K562 (cell line): ENCODE measurements around the gene TTN.

Experiments
- CTBP1 ChIP-seq: fragments of 450-650 bp; IDR thresholded peaks from 2 replicates; pipeline ENCODE4 v1.6.1; 2016; ENCODE audit warnings: borderline replicate concordance
- EZH2 ChIP-seq: IDR thresholded peaks from 2 replicates; pipeline ENCODE4 v1.6.1; 2012; ENCODE audit warnings: low read depth, mild to moderate bottlenecking, inconsistent platforms, low read length, borderline replicate concordance
- GTF2E2 ChIP-seq: fragments of 200-800 bp; sonication (Bioruptor generic); IDR thresholded peaks from 2 replicates; pipeline ENCODE4 v1.6.1; 2016; ENCODE audit warnings: missing genetic modification characterization, missing compliant biosample characterization
- HDGF ChIP-seq: fragments of 450-650 bp; IDR thresholded peaks from 2 replicates; pipeline ENCODE4 v1.6.1; 2016
- POLR2AphosphoS5 ChIP-seq: IDR thresholded peaks from 2 replicates; pipeline ENCODE4 v1.6.1; 2011; ENCODE audit warnings: mild to moderate bottlenecking, low read depth, low read length, moderate library complexity; ENCODE audit not compliant: control insufficient read depth, insufficient read depth
- SPI1 ChIP-seq: IDR thresholded peaks from 2 replicates; pipeline ENCODE4 v1.6.1; 2011; ENCODE audit warnings: low read depth, low read length, control low read depth, borderline replicate concordance
- TAF1 ChIP-seq: IDR thresholded peaks from 2 replicates; pipeline ENCODE4 v1.6.1; 2011; ENCODE audit warnings: mild to moderate bottlenecking, low read length, moderate library complexity; ENCODE audit not compliant: insufficient read depth, control insufficient read depth, severe bottlenecking; ENCODE audit errors: extremely low read depth
- TBP ChIP-seq: optimal IDR thresholded peaks from 2 replicates; pipeline ENCODE3; 2011; ENCODE audit warnings: low read depth, low read length, improper control_type of control experiment
- TCF7L2 ChIP-seq: fragments of 150-350 bp; IDR thresholded peaks from 2 replicates; pipeline ENCODE4 v1.6.1; 2016; ENCODE audit warnings: low read depth, mild to moderate bottlenecking, low read length, moderate library complexity
- ZNF121 ChIP-seq: sonication (generic); formaldehyde crosslinking; conservative IDR thresholded peaks from 2 replicates; pipeline ENCODE4 v1.8.0; 2022; ENCODE audit warnings: missing genetic modification reagents
- ZNF384 ChIP-seq: IDR thresholded peaks from 2 replicates; pipeline ENCODE4 v1.6.1; 2012; ENCODE audit warnings: low read depth, low read length, improper control_type of control experiment

GRCh38 chr2:178830451-178830850 is 23.2 kb upstream of the TTN start:
- TF ChIP-seq SPI1 (no peak), TBP (no peak), HDGF (no peak), POLR2AphosphoS5 (no peak), EZH2 (no peak), ZNF384 (no peak), GTF2E2 (tag) (no peak), ZNF121 (CRISPR knock-in tag) (no peak), TAF1 (no peak), TCF7L2 (no peak), CTBP1 (no peak)
